Body of pancreas (tissue), 4 donors: ENCODE data around the gene GALNT17.

Source experiments
- POLR2A ChIP-seq, 3 donors: fragments of 450-650 bp; IDR thresholded peaks; one replicate each; pipeline ENCODE4 v1.6.1; 2016; ENCODE audit warnings: antibody characterized with exemption in 3 of 3, mild to moderate bottlenecking in 2 of 3
- TF ChIP-seq, protein P1 (sequence below), 7 experiments: fragments of 450-650 bp in 4 of 7; fragments of 200-600 bp in 3 of 7; sonication (generic) in 3 of 7; IDR thresholded peaks; one replicate each; pipeline ENCODE4 v1.5.1; 2016 to 2019; ENCODE audit warnings: antibody characterized with exemption in 7 of 7

DNA sequence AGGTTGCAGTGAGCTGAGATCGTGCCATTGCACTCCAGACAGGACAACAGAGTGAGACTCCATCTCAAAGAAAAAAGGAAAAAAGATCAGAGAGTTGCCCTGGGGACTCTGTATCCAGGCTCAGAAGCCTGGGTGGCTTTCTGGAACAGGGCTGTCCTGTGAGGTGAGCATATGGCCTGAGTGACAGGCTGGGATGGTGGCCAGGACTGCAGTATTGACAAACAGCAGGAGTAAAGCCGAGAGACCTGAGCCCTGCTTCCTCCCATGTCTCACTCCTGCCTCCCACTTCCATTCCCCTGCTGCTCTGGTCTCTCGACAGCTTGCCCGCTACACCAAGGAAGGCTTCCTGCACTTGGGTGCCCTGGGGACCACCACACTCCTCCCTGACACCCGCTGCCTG lies 578.5 kb downstream of the GALNT17 start:
- TF ChIP-seq, protein P1, sequence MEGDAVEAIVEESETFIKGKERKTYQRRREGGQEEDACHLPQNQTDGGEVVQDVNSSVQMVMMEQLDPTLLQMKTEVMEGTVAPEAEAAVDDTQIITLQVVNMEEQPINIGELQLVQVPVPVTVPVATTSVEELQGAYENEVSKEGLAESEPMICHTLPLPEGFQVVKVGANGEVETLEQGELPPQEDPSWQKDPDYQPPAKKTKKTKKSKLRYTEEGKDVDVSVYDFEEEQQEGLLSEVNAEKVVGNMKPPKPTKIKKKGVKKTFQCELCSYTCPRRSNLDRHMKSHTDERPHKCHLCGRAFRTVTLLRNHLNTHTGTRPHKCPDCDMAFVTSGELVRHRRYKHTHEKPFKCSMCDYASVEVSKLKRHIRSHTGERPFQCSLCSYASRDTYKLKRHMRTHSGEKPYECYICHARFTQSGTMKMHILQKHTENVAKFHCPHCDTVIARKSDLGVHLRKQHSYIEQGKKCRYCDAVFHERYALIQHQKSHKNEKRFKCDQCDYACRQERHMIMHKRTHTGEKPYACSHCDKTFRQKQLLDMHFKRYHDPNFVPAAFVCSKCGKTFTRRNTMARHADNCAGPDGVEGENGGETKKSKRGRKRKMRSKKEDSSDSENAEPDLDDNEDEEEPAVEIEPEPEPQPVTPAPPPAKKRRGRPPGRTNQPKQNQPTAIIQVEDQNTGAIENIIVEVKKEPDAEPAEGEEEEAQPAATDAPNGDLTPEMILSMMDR (IDR thresholded peaks at IDR 0.05) = no peak
- no peak for TF ChIP-seq POLR2A (IDR thresholded peaks at IDR 0.05)
